ENCODE data around the gene FNDC3A. TPM values are rescaled to one million over a fixed set of nuclear protein-coding genes. Genes with fewer than 3 reads are reported as not detected.

FNDC3A gene
- total and polyA plus RNA-seq, 2 donors from 2014 or later, result 12.5 to 67.8 TPM

DNA sequence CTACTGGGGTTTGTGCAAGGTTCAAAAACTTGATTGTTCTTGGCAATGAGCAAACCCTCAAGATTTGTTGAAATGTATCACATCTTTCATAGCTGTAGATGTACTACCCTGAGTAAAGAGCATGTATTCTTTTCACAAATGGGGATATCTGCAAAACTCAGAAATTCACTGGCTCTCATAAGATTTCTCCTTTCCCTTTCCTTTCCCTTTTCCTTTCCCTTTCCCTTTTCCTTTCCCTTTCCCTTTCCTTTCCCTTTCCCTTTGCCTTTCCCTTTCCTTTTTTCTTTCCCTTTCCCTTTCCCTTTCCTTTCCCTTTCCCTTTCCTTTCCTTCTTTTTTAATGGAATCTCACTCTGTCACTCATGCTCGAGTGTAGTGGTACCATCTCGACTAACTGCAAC, 69.1 kb downstream of the FNDC3A start:
- Histone ChIP-seq H3K27ac (ENCODE audit: low read depth in 2 of 2, low read length in 2 of 2) (no peak overlapping the region), H3K27me3 (ENCODE audit: control insufficient read depth, insufficient read depth, low read length) (no peaks in the 10 kb centered on the region), H3K9ac (ENCODE audit: low read length in 3 of 3) (no peak overlapping the region), H3K36me3 (ENCODE audit: control insufficient read depth in 2 of 3, insufficient read depth in 3 of 3, low read length in 3 of 3) (no peaks in the 10 kb centered on the region), H3K4me1 (ENCODE audit: control insufficient read depth in 2 of 3, insufficient read depth in 2 of 3, low read depth in 1 of 3, low read length in 3 of 3) (no peaks in the 10 kb centered on the region), H3K9me3 (ENCODE audit: control insufficient read depth in 2 of 3, insufficient read depth in 1 of 3, low read length in 3 of 3) (no peaks in the 10 kb centered on the region), H3K4me3 (ENCODE audit: low read length in 3 of 3) (no peak overlapping the region)
- intact Hi-C loops (cut with DNase I), result no loop called here
- DNase-seq (no peak), FAIRE-seq (no peak)
- TF ChIP-seq, protein P1, sequence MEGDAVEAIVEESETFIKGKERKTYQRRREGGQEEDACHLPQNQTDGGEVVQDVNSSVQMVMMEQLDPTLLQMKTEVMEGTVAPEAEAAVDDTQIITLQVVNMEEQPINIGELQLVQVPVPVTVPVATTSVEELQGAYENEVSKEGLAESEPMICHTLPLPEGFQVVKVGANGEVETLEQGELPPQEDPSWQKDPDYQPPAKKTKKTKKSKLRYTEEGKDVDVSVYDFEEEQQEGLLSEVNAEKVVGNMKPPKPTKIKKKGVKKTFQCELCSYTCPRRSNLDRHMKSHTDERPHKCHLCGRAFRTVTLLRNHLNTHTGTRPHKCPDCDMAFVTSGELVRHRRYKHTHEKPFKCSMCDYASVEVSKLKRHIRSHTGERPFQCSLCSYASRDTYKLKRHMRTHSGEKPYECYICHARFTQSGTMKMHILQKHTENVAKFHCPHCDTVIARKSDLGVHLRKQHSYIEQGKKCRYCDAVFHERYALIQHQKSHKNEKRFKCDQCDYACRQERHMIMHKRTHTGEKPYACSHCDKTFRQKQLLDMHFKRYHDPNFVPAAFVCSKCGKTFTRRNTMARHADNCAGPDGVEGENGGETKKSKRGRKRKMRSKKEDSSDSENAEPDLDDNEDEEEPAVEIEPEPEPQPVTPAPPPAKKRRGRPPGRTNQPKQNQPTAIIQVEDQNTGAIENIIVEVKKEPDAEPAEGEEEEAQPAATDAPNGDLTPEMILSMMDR (IDR thresholded peaks at IDR 0.05; ENCODE audit: borderline replicate concordance, extremely low read depth, insufficient read depth), result no peak

DNA sequence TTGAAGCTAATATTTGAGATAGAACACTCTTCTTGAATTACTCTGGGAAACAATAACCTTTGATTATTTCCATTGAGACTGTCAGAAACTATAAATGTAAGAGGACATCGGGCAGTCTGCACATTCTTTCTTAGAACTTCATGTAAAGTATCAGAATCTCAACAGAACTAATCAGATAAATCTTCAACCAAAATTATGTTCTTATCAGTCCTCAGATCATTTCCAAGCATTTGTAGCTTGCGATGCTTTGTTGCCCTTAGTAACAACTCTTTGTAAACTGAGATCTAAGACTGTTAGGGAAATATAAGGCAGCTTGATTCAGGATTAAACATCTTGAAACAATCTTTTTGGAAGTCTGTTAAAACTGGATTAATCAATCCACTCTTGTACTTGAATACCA, 70.3 kb downstream of the FNDC3A start:
- H3K27ac ChIP-seq (ENCODE audit: low read depth in 2 of 2, low read length in 2 of 2), result no peak overlapping the region
- intact Hi-C loops (cut with DNase I), result no loop called here
- TF ChIP-seq, protein P1 (IDR thresholded peaks at IDR 0.05; ENCODE audit: borderline replicate concordance, extremely low read depth, insufficient read depth), result no peak
- no peak overlapping the region for H3K4me3 ChIP-seq (ENCODE audit: low read length in 3 of 3)
- no peak overlapping the region for H3K9ac ChIP-seq (ENCODE audit: low read length in 3 of 3)
- no peaks in the 10 kb centered on the region for H3K27me3 ChIP-seq (ENCODE audit: control insufficient read depth, insufficient read depth, low read length)
- H3K4me1 ChIP-seq (ENCODE audit: control insufficient read depth in 2 of 3, insufficient read depth in 2 of 3, low read depth in 1 of 3, low read length in 3 of 3), result no peaks in the 10 kb centered on the region
- H3K36me3 ChIP-seq (ENCODE audit: control insufficient read depth in 2 of 3, insufficient read depth in 3 of 3, low read length in 3 of 3), result no peaks in the 10 kb centered on the region
- DNase-seq (peak in 1 of 5 donors; percentile 7), FAIRE-seq (no peak)
- H3K9me3 ChIP-seq (ENCODE audit: control insufficient read depth in 2 of 3, insufficient read depth in 1 of 3, low read length in 3 of 3), result no peaks in the 10 kb centered on the region

DNA sequence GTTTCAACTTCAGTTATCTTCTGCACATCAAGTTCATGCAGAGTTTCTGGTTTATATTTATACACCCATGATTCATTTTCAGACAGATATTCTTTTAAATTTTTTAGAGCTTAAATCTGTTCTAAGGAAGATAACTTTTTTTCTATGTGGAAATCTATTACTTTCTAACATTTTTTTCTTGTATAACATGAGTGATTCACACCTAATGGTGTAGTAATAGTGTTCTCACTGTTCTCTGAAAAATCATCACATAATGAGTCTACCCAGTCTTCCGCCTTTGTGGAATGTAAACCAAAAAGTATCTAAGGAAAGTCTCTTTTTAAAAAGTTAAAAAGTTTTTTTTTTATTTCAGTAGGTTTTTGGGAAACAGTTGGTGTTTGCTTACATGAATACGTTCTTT, 70.8 kb downstream of the FNDC3A start:
- Histone ChIP-seq H3K9me3 (ENCODE audit: control insufficient read depth in 2 of 3, insufficient read depth in 1 of 3, low read length in 3 of 3) (no peaks in the 10 kb centered on the region), H3K27me3 (ENCODE audit: control insufficient read depth, insufficient read depth, low read length) (no peaks in the 10 kb centered on the region), H3K4me3 (ENCODE audit: low read length in 3 of 3) (no peak overlapping the region), H3K36me3 (ENCODE audit: control insufficient read depth in 2 of 3, insufficient read depth in 3 of 3, low read length in 3 of 3) (no peaks in the 10 kb centered on the region), H3K27ac (ENCODE audit: low read depth in 2 of 2, low read length in 2 of 2) (no peak overlapping the region), H3K4me1 (ENCODE audit: control insufficient read depth in 2 of 3, insufficient read depth in 2 of 3, low read depth in 1 of 3, low read length in 3 of 3) (no peaks in the 10 kb centered on the region), H3K9ac (ENCODE audit: low read length in 3 of 3) (no peak overlapping the region)
- FAIRE-seq, result peak; percentile 52
- intact Hi-C loops (cut with DNase I), result no loop called here
- TF ChIP-seq, protein P1 (IDR thresholded peaks at IDR 0.05; ENCODE audit: borderline replicate concordance, extremely low read depth, insufficient read depth), result no peak
- DNase-seq, result no peak

DNA sequence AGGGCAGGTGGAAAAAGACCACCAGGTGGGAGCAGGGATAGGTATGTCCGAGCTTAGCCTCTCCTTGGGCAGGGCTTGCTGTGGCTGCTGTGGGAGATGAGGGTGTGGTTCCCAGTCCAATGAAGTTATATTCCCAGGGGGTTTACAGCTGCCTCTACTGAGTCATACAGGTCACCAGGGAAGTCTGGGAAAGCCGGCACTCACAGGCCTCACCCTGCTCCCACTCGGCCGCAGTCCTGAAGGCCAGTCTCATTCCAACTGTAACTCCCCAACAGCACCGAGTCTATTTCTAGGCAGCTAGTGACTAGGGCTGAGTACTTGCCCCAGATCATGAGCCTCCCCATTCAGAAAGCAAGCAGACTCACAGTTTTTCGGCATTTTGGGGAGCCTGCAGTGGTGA, 77.1 kb downstream of the FNDC3A start:
- no peak for FAIRE-seq
- Histone ChIP-seq H3K9ac (ENCODE audit: low read length in 3 of 3) (no peak overlapping the region), H3K9me3 (ENCODE audit: control insufficient read depth in 2 of 3, insufficient read depth in 1 of 3, low read length in 3 of 3) (no peaks in the 10 kb centered on the region), H3K4me3 (ENCODE audit: low read length in 3 of 3) (no peak overlapping the region), H3K4me1 (ENCODE audit: control insufficient read depth in 2 of 3, insufficient read depth in 2 of 3, low read depth in 1 of 3, low read length in 3 of 3) (no peaks in the 10 kb centered on the region), H3K27me3 (ENCODE audit: control insufficient read depth, insufficient read depth, low read length) (no peaks in the 10 kb centered on the region), H3K36me3 (ENCODE audit: control insufficient read depth in 2 of 3, insufficient read depth in 3 of 3, low read length in 3 of 3) (no peaks in the 10 kb centered on the region), H3K27ac (ENCODE audit: low read depth in 2 of 2, low read length in 2 of 2) (no peak overlapping the region)
- intact Hi-C loops (cut with DNase I), result no loop called here
- DNase-seq, result no peak
- TF ChIP-seq, protein P1 (IDR thresholded peaks at IDR 0.05; ENCODE audit: borderline replicate concordance, extremely low read depth, insufficient read depth), result no peak
